PC-3 (cell line): ENCODE results near the gene WDR88. TPM values are rescaled to one million over a fixed set of nuclear protein-coding genes. Genes with fewer than 3 reads are reported as not detected.

Experiments used
- ATAC-seq: fragments of 200-7000 bp; cut with Tn5 transposase; 2 replicates; pipeline ENCODE4 v1.9.1; 2020; ENCODE audit warnings: mild to moderate bottlenecking, moderate library complexity
- BruUV-seq: library from RNA; stranded (reverse); fragments of 400-500 nt; replicated peaks from 2 replicates; lab custom pipeline; 2021; lab: Mats Ljungman, UMichigan
- CTCF ChIA-PET: fragments of 300-600 bp; sonication (Branson Sonifier 250); formaldehyde crosslinking; loops from one replicate; lab custom pipeline; 2022; ENCODE audit warnings: antibody characterized with exemption; lab: Charles Lee
- POLR2A ChIA-PET: fragments of 300-600 bp; sonication (Branson Sonifier 250); formaldehyde crosslinking; loops from one replicate; lab custom pipeline; 2022; ENCODE audit warnings: antibody characterized with exemption; ENCODE audit not compliant: unreplicated experiment; lab: Charles Lee
- DNase-seq: peaks from one replicate; pipeline ENCODE4 v3.0.0-alpha.2; 2015
- H2AFZ ChIP-seq: fragments of 300-600 bp; sonication (generic); 2 replicates; pipeline ENCODE4 v1.6.0; 2016; ENCODE audit warnings: antibody characterized with exemption, low read length
- H3F3A ChIP-seq: fragments of 300-600 bp; sonication (generic); one replicate; pipeline ENCODE4 v1.6.0; 2017; ENCODE audit warnings: antibody characterized with exemption, low read length, control low read depth, mild to moderate bottlenecking; ENCODE audit not compliant: unreplicated experiment
- H3K27ac ChIP-seq: fragments of 300-600 bp; sonication (generic); 2 replicates; pipeline ENCODE4 v1.5.1; 2016; ENCODE audit warnings: mild to moderate bottlenecking, low read length
- H3K27me3 ChIP-seq: fragments of 300-600 bp; sonication (generic); 2 replicates; pipeline ENCODE4 v1.6.1; 2016; ENCODE audit warnings: low read length, mixed read lengths
- H3K36me3 ChIP-seq: fragments of 300-600 bp; sonication (generic); 2 replicates; pipeline ENCODE4 v1.6.1; 2016; ENCODE audit warnings: low read depth, mixed run types, low read length, mixed read lengths
- H3K4me1 ChIP-seq: fragments of 300-600 bp; sonication (generic); 2 replicates; pipeline ENCODE4 v1.5.1; 2016; ENCODE audit warnings: low read length; ENCODE audit not compliant: insufficient read depth
- H3K4me2 ChIP-seq: fragments of 300-600 bp; sonication (generic); 2 replicates; pipeline ENCODE4 v1.6.0; 2016; ENCODE audit warnings: low read length
- H3K4me3 ChIP-seq: fragments of 300-600 bp; sonication (generic); 2 replicates; pipeline ENCODE4 v1.5.1; 2016; ENCODE audit warnings: mild to moderate bottlenecking, low read length, mixed read lengths
- H3K79me2 ChIP-seq: fragments of 300-600 bp; sonication (generic); 2 replicates; pipeline ENCODE4 v1.6.1; 2017; ENCODE audit warnings: low read length, mixed read lengths
- H3K9ac ChIP-seq: fragments of 300-600 bp; sonication (generic); 2 replicates; pipeline ENCODE4 v1.6.0; 2016; ENCODE audit warnings: mild to moderate bottlenecking, low read length
- H3K9me2 ChIP-seq: fragments of 300-600 bp; sonication (generic); replicated peaks from 2 replicates; pipeline ENCODE4 v1.6.1; 2016; ENCODE audit warnings: mixed run types, low read length, mixed read lengths
- H3K9me3 ChIP-seq: fragments of 300-600 bp; sonication (generic); 2 replicates; pipeline ENCODE4 v1.6.1; 2016; ENCODE audit warnings: low read length, mixed read lengths
- H4K20me1 ChIP-seq: fragments of 300-600 bp; sonication (generic); 2 replicates; pipeline ENCODE4 v1.6.1; 2016; ENCODE audit warnings: low read length, mixed read lengths
- EZH2 ChIP-seq: fragments of 300-600 bp; sonication (generic); IDR thresholded peaks from one replicate; pipeline ENCODE4 v1.6.1; 2017; ENCODE audit warnings: antibody characterized with exemption, mild to moderate bottlenecking, low read length; ENCODE audit not compliant: unreplicated experiment
- EZH2phosphoT487 ChIP-seq: fragments of 300-600 bp; sonication (generic); IDR thresholded peaks from 2 replicates; pipeline ENCODE4 v1.6.1; 2018; ENCODE audit warnings: mild to moderate bottlenecking, antibody characterized with exemption, low read length, borderline replicate concordance
- intact Hi-C: fragments of 100-400 bp; cut with micrococcal nuclease; formaldehyde crosslinking; loops from 2 replicates; pipeline ENCODE4 v1.9.0; 2023
- total RNA-seq: library from RNA; depleted of rRNA; stranded (reverse); fragments of >200 nt; gene quantifications from 2 replicates; pipeline ENCODE4 v1.2.3, GENCODE V29; 2014
- TF ChIP-seq, protein P1 (sequence below): fragments of 300-600 bp; sonication (generic); conservative IDR thresholded peaks from 2 replicates; pipeline ENCODE4 v1.5.1; 2017; ENCODE audit warnings: antibody characterized with exemption, low read depth, mild to moderate bottlenecking, low read length

Gene WDR88
- total RNA-seq, 1 experiment from 2014 or later, result not detected

GRCh38 chr19:33205531-33206260, 73.8 kb downstream of the WDR88 start:
- Histone ChIP-seq H2AFZ (no peak overlapping the region), H3K79me2 (no peaks in the 10 kb centered on the region), H3K27ac (no peak overlapping the region), H3K9me2 (no peaks in the 10 kb centered on the region), H3K4me3 (no peak overlapping the region), H3F3A (no peaks in the 10 kb centered on the region), H3K36me3 (no peaks in the 10 kb centered on the region), H3K27me3 (no peaks in the 10 kb centered on the region), H3K4me2 (no peak overlapping the region), H4K20me1 (no peaks in the 10 kb centered on the region), H3K9ac (no peak overlapping the region), H3K4me1 (no peaks in the 10 kb centered on the region), H3K9me3 (no peaks in the 10 kb centered on the region)
- DNase-seq (no peak), ATAC-seq (no peak)
- TF ChIP-seq EZH2 (no peak), EZH2phosphoT487 (no peak)
- TF ChIP-seq, protein P1, sequence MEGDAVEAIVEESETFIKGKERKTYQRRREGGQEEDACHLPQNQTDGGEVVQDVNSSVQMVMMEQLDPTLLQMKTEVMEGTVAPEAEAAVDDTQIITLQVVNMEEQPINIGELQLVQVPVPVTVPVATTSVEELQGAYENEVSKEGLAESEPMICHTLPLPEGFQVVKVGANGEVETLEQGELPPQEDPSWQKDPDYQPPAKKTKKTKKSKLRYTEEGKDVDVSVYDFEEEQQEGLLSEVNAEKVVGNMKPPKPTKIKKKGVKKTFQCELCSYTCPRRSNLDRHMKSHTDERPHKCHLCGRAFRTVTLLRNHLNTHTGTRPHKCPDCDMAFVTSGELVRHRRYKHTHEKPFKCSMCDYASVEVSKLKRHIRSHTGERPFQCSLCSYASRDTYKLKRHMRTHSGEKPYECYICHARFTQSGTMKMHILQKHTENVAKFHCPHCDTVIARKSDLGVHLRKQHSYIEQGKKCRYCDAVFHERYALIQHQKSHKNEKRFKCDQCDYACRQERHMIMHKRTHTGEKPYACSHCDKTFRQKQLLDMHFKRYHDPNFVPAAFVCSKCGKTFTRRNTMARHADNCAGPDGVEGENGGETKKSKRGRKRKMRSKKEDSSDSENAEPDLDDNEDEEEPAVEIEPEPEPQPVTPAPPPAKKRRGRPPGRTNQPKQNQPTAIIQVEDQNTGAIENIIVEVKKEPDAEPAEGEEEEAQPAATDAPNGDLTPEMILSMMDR, result no peak
- ChIA-PET POLR2A (no interaction called here), CTCF (no interaction called here)
- intact Hi-C loops, result no loop called here
- BruUV-seq, result no TSS peak

GRCh38 chr19:33206261-33207039, 74.5 kb downstream of the WDR88 start:
- Histone ChIP-seq H3K4me3 (no peak overlapping the region), H3K4me2 (no peak overlapping the region), H3K4me1 (no peaks in the 10 kb centered on the region), H3K79me2 (no peaks in the 10 kb centered on the region), H3K9me3 (no peaks in the 10 kb centered on the region), H2AFZ (no peak overlapping the region), H3K36me3 (no peaks in the 10 kb centered on the region), H4K20me1 (no peaks in the 10 kb centered on the region), H3K27ac (no peak overlapping the region), H3K9ac (no peak overlapping the region), H3K27me3 (no peaks in the 10 kb centered on the region), H3F3A (no peaks in the 10 kb centered on the region), H3K9me2 (no peaks in the 10 kb centered on the region)
- ChIA-PET CTCF (no interaction called here), POLR2A (no interaction called here)
- no TSS peak for BruUV-seq
- intact Hi-C loops, result no loop called here
- DNase-seq, result no peak
- TF ChIP-seq EZH2 (no peak), EZH2phosphoT487 (no peak)
- TF ChIP-seq, protein P1, result no peak
- ATAC-seq, result no peak
